H9 (cell line): Measurements from ENCODE around the gene SLC7A9. TPM values are rescaled to one million over a fixed set of nuclear protein-coding genes. Genes with fewer than 3 reads are reported as not detected.

Experiments used
- DNase-seq: peaks from one replicate; pipeline ENCODE4 v3.0.0-alpha.2; 2017
- H2AFZ ChIP-seq: one replicate; pipeline ENCODE4 v1.6.1; 2013; ENCODE audit warnings: mild to moderate bottlenecking, low read length, control low read depth, moderate library complexity
- H2AK5ac ChIP-seq: 2 replicates; pipeline ENCODE4 v1.6.1; 2013; ENCODE audit warnings: low read length, control low read depth, mixed read lengths; ENCODE audit not compliant: insufficient read length
- H2BK120ac ChIP-seq: one replicate; pipeline ENCODE4 v1.6.1; 2013; ENCODE audit warnings: low read depth, mild to moderate bottlenecking, low read length, control low read depth, inconsistent platforms; ENCODE audit not compliant: poor library complexity, severe bottlenecking
- H2BK12ac ChIP-seq: 2 replicates; pipeline ENCODE4 v1.6.1; 2013; ENCODE audit warnings: low read length, control low read depth, mixed read lengths, low read depth; ENCODE audit not compliant: insufficient read length
- H2BK15ac ChIP-seq: 2 replicates; pipeline ENCODE4 v1.6.1; 2013; ENCODE audit warnings: low read depth, low read length, control low read depth
- H2BK20ac ChIP-seq: one replicate; pipeline ENCODE4 v1.6.1; 2013; ENCODE audit warnings: low read depth, mild to moderate bottlenecking, low read length, control low read depth, inconsistent platforms; ENCODE audit not compliant: poor library complexity, severe bottlenecking
- H2BK5ac ChIP-seq: 2 replicates; pipeline ENCODE4 v1.6.1; 2013; ENCODE audit warnings: low read length, control low read depth, mixed read lengths; ENCODE audit not compliant: insufficient read length
- H3K14ac ChIP-seq: 2 replicates; pipeline ENCODE4 v1.6.1; 2013; ENCODE audit warnings: low read length, control low read depth; ENCODE audit not compliant: insufficient read depth
- H3K18ac ChIP-seq: 2 replicates; pipeline ENCODE4 v1.6.1; 2013; ENCODE audit warnings: low read depth, mild to moderate bottlenecking, mixed read lengths, low read length, control low read depth; ENCODE audit not compliant: insufficient read length
- H3K23ac ChIP-seq: 2 replicates; pipeline ENCODE4 v1.6.1; 2013; ENCODE audit warnings: low read length, control low read depth, mixed read lengths, low read depth; ENCODE audit not compliant: insufficient read length
- H3K23me2 ChIP-seq: 2 replicates; pipeline ENCODE4 v1.6.1; 2013; ENCODE audit warnings: low read depth, mild to moderate bottlenecking, mixed read lengths, low read length, control low read depth; ENCODE audit not compliant: insufficient read length, poor library complexity, severe bottlenecking
- H3K27ac ChIP-seq: 2 replicates; pipeline ENCODE4 v1.5.1; 2013; ENCODE audit warnings: low read length, control low read depth, mixed read lengths, low read depth; ENCODE audit not compliant: insufficient read length
- H3K27me3 ChIP-seq: 2 replicates; pipeline ENCODE4 v1.6.1; 2013; ENCODE audit warnings: low read length, control low read depth, inconsistent platforms; ENCODE audit not compliant: insufficient read depth
- H3K4ac ChIP-seq: 2 replicates; pipeline ENCODE4 v1.6.1; 2013; ENCODE audit warnings: low read depth, mild to moderate bottlenecking, control low read depth, inconsistent platforms, low read length, moderate library complexity
- H3K4me1 ChIP-seq: 2 replicates; pipeline ENCODE4 v1.6.1; 2013; ENCODE audit warnings: low read length, control low read depth, inconsistent platforms; ENCODE audit not compliant: insufficient read depth
- H3K4me2 ChIP-seq: 2 replicates; pipeline ENCODE4 v1.6.1; 2013; ENCODE audit warnings: low read length, control low read depth, mixed read lengths; ENCODE audit not compliant: insufficient read length, insufficient read depth
- H3K56ac ChIP-seq: 2 replicates; pipeline ENCODE4 v1.6.1; 2013; ENCODE audit warnings: low read depth, mild to moderate bottlenecking, mixed read lengths, low read length, control low read depth; ENCODE audit not compliant: insufficient read length
- H3K79me1 ChIP-seq: 2 replicates; pipeline ENCODE4 v1.6.1; 2013; ENCODE audit warnings: low read depth, mild to moderate bottlenecking, moderate library complexity, low read length, control low read depth, inconsistent platforms; ENCODE audit not compliant: insufficient read depth, poor library complexity, severe bottlenecking
- H3K79me2 ChIP-seq: 2 replicates; pipeline ENCODE4 v1.6.1; 2013; ENCODE audit warnings: low read length, control low read depth, inconsistent platforms; ENCODE audit not compliant: insufficient read depth
- H3K9ac ChIP-seq: 2 replicates; pipeline ENCODE4 v1.6.1; 2013; ENCODE audit warnings: low read length, control low read depth, mixed read lengths; ENCODE audit not compliant: insufficient read length; ENCODE audit errors: extremely low read depth
- H3K9me3 ChIP-seq: one replicate; pipeline ENCODE4 v1.6.1; 2013; ENCODE audit warnings: low read depth, low read length, inconsistent platforms; ENCODE audit not compliant: control insufficient read depth
- H3T11ph ChIP-seq: one replicate; pipeline ENCODE4 v1.6.1; 2013; ENCODE audit warnings: mild to moderate bottlenecking, low read length, control low read depth, inconsistent platforms
- H4K20me1 ChIP-seq: one replicate; pipeline ENCODE4 v1.6.1; 2013; ENCODE audit not compliant: control insufficient read depth, insufficient read length, insufficient read depth
- H4K5ac ChIP-seq: 2 replicates; pipeline ENCODE4 v1.6.1; 2013; ENCODE audit warnings: low read depth, mild to moderate bottlenecking, mixed read lengths, low read length, control low read depth; ENCODE audit not compliant: insufficient read length
- H4K8ac ChIP-seq: replicated peaks from 2 replicates; pipeline ENCODE4 v1.6.1; 2013; ENCODE audit warnings: low read length, control low read depth, mixed read lengths, low read depth; ENCODE audit not compliant: insufficient read length
- H4K91ac ChIP-seq: 2 replicates; pipeline ENCODE4 v1.6.1; 2013; ENCODE audit warnings: low read depth, mild to moderate bottlenecking, moderate library complexity, mixed read lengths, low read length, control low read depth; ENCODE audit not compliant: insufficient read length
- H3K27ac Mint-ChIP-seq, 3 experiments: 2 replicates in 2 of 3; 3 replicates in 1 of 3; pipeline ENCODE4 v1.8.0; 2020 to 2021; ENCODE audit warnings: mixed read lengths in 3 of 3, mild to moderate bottlenecking in 1 of 3, moderate library complexity in 1 of 3
- H3K27me3 Mint-ChIP-seq: 2 replicates; pipeline ENCODE4 v1.8.0; 2021; ENCODE audit warnings: low read depth, mild to moderate bottlenecking, moderate library complexity, mixed read lengths
- H3K36me3 Mint-ChIP-seq, 3 experiments: 2 replicates in 2 of 3; 3 replicates in 1 of 3; pipeline ENCODE4 v1.8.0; 2020 to 2021; ENCODE audit warnings: low read depth in 3 of 3, mixed read lengths in 3 of 3; ENCODE audit not compliant: insufficient read depth in 1 of 3
- H3K4me1 Mint-ChIP-seq, 2 experiments: 2 replicates each; pipeline ENCODE4 v1.8.0; 2020; ENCODE audit warnings: mixed read lengths in 2 of 2
- H3K4me3 Mint-ChIP-seq, 2 experiments: 2 replicates in 1 of 2; 3 replicates in 1 of 2; pipeline ENCODE4 v1.8.0; 2020 to 2021; ENCODE audit warnings: mild to moderate bottlenecking in 2 of 2, mixed read lengths in 2 of 2, moderate library complexity in 1 of 2
- H3K9me3 Mint-ChIP-seq, 2 experiments: 2 replicates in 1 of 2; 3 replicates in 1 of 2; pipeline ENCODE4 v1.8.0; 2020; ENCODE audit warnings: mild to moderate bottlenecking in 2 of 2, mixed read lengths in 2 of 2, moderate library complexity in 1 of 2
- WGBS: extraction: QIAGEN DNeasy Blood & Tissue Kit; methylation state at CpG from one replicate; pipeline ENCODE4 v1.1.7; 2013; ENCODE audit warnings: missing lambda C conversion rate, low lambda C conversion rate, mixed read lengths; ENCODE audit not compliant: insufficient read length; ENCODE audit errors: extremely low coverage; 5-methylcytosine and 5-hydroxymethylcytosine counted together
- total RNA-seq: library from RNA; stranded (reverse); gene quantifications from 2 replicates; pipeline ENCODE4 v1.2.1, GENCODE V29; 2021
- TF ChIP-seq, protein P1 (sequence below): fragments of 200-600 bp; sonication (generic); conservative IDR thresholded peaks from 3 replicates; pipeline ENCODE4 v1.8.0; 2021; ENCODE audit warnings: antibody characterized with exemption, mild to moderate bottlenecking

Gene SLC7A9
- total RNA-seq, 1 experiment from 2014 or later: not detected

DNA sequence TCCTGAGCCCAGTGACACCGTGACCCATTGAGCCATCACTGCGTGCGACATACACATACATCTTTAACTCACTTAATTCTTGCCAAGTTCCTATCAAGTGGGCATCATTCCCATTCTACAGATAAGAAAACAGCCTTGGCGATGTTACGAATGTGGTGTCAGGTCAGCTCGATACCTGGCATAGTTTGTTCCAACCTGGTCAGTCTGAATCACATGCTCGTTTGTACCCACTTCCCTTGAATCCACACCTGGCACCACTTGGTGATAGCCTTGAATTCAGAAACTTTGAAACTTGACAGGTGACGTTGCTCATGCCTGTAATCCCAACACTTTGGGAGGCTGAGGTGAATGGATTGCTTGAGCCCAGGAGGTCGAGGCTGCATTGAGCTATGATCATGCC is 59.1 kb downstream of the SLC7A9 start:
- Histone ChIP-seq H4K8ac (no peak overlapping the region), H4K5ac (no peak overlapping the region), H2BK20ac (no peak overlapping the region), H3K23me2 (no peaks in the 10 kb centered on the region), H3K27me3 (no peaks in the 10 kb centered on the region), H3K27ac (no peak overlapping the region), H3K79me1 (no peaks in the 10 kb centered on the region), H3K23ac (no peak overlapping the region), H3K14ac (no peak overlapping the region; the same call in 1 of the 2 replicates), H2BK5ac (no peak overlapping the region), H3K4me2 (no peak overlapping the region), H3K4me1 (no peaks in the 10 kb centered on the region), H3K9ac (no peak overlapping the region), H4K91ac (no peak overlapping the region), H4K20me1 (no peaks in the 10 kb centered on the region), H3K9me3 (no peaks in the 10 kb centered on the region), H2BK120ac (no peak overlapping the region), H3K4ac (no peak overlapping the region), H2BK15ac (no peak overlapping the region), H3K79me2 (no peaks in the 10 kb centered on the region), H2AFZ (no peak overlapping the region), H3K18ac (no peak overlapping the region), H2AK5ac (no peak overlapping the region), H2BK12ac (no peak overlapping the region), H3K56ac (no peak overlapping the region), H3T11ph (no peak overlapping the region)
- TF ChIP-seq, protein P1, sequence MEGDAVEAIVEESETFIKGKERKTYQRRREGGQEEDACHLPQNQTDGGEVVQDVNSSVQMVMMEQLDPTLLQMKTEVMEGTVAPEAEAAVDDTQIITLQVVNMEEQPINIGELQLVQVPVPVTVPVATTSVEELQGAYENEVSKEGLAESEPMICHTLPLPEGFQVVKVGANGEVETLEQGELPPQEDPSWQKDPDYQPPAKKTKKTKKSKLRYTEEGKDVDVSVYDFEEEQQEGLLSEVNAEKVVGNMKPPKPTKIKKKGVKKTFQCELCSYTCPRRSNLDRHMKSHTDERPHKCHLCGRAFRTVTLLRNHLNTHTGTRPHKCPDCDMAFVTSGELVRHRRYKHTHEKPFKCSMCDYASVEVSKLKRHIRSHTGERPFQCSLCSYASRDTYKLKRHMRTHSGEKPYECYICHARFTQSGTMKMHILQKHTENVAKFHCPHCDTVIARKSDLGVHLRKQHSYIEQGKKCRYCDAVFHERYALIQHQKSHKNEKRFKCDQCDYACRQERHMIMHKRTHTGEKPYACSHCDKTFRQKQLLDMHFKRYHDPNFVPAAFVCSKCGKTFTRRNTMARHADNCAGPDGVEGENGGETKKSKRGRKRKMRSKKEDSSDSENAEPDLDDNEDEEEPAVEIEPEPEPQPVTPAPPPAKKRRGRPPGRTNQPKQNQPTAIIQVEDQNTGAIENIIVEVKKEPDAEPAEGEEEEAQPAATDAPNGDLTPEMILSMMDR: no peak
- Mint-ChIP-seq H3K4me3 (no peak overlapping the region), H3K27me3 (no peaks in the 10 kb centered on the region; the same call in none of the 2 replicates), H3K4me1 (peaks cover 5 to 17% of the 10 kb centered on the region in 2 experiments), H3K27ac (no peak overlapping the region), H3K36me3 (no peaks in the 10 kb centered on the region), H3K9me3 (no peaks in the 10 kb centered on the region)
- no peak for DNase-seq
- no CpG with 5 or more reads among the region's 9 CpGs for WGBS
